Lung (tissue), 12 donors: ENCODE results near the gene PPP1R13B. TPM values are rescaled to one million over a fixed set of nuclear protein-coding genes. Genes with fewer than 3 reads are reported as not detected.

Experiments
- ATAC-seq: fragments of 200-7000 bp; cut with Tn5 transposase; one replicate; pipeline ENCODE4 v1.9.1; 2020; ENCODE audit warnings: moderate number of reproducible peaks; ENCODE audit not compliant: insufficient read depth, low FRiP score
- DNase-seq, 3 donors: peaks; one replicate each; pipeline ENCODE4 v3.0.0-alpha.2; 2013 to 2017
- H3K27ac ChIP-seq, 2 donors: one replicate each; pipeline ENCODE4 v1.5.1; 2013; ENCODE audit warnings: mild to moderate bottlenecking in 2 of 2, moderate library complexity in 2 of 2, control low read depth in 1 of 2, inconsistent platforms in 1 of 2, low read depth in 1 of 2, low read length in 1 of 2
- H3K27me3 ChIP-seq, 3 donors: one replicate each; pipeline ENCODE4 v1.5.1; 2013; ENCODE audit warnings: low read length in 2 of 3; ENCODE audit not compliant: control insufficient read depth in 3 of 3, insufficient read depth in 3 of 3
- H3K36me3 ChIP-seq, 4 donors: one replicate each; pipeline ENCODE4 v1.5.1; 2013; ENCODE audit warnings: low read length in 4 of 4, mild to moderate bottlenecking in 1 of 4, moderate library complexity in 1 of 4; ENCODE audit not compliant: control insufficient read depth in 4 of 4, insufficient read depth in 4 of 4
- H3K4me1 ChIP-seq, 5 donors: one replicate each; pipeline ENCODE4 v1.5.1; 2013; ENCODE audit warnings: low read length in 5 of 5, mild to moderate bottlenecking in 2 of 5, moderate library complexity in 1 of 5; ENCODE audit not compliant: control insufficient read depth in 5 of 5, insufficient read depth in 5 of 5
- H3K4me3 ChIP-seq: one replicate; pipeline ENCODE4 v1.5.1; 2013; ENCODE audit warnings: mild to moderate bottlenecking, control low read depth, moderate library complexity
- H3K9ac ChIP-seq, 2 donors: one replicate each; pipeline ENCODE4 v1.5.1; 2013; ENCODE audit warnings: low read length in 2 of 2, control low read depth in 1 of 2; ENCODE audit not compliant: insufficient read depth in 1 of 2
- H3K9me3 ChIP-seq, 4 donors: one replicate each; pipeline ENCODE4 v1.5.1; 2013; ENCODE audit warnings: low read length in 3 of 4, mild to moderate bottlenecking in 1 of 4, moderate library complexity in 1 of 4; ENCODE audit not compliant: control insufficient read depth in 4 of 4, insufficient read depth in 3 of 4
- WGBS, 2 donors: extraction: QIAGEN DNeasy Blood & Tissue Kit; methylation state at CpG; one replicate each; pipeline ENCODE4 v1.1.7; 2013; 5-methylcytosine and 5-hydroxymethylcytosine counted together
- polyA plus RNA-seq, 2 donors: library from polyadenylated mRNA; stranded (reverse); fragments of 200-250 nt; gene quantifications; one replicate each; pipeline ENCODE4 v1.2.1, GENCODE V29; 2013
- total RNA-seq, 2 donors: library from RNA; depleted of rRNA in 1 of 2; stranded (reverse); fragments of >200 nt in 1 of 2; gene quantifications; one replicate each; pipeline ENCODE4 v1.2.1, GENCODE V29; 2014 to 2021
- TF ChIP-seq, protein P1 (sequence below): IDR thresholded peaks from 2 replicates; pipeline ENCODE4 v1.5.1; 2012; ENCODE audit warnings: mild to moderate bottlenecking; ENCODE audit errors: control extremely low read depth, extremely low read depth
- donor health status: control.
- donor health status: control.
- donor health status: Bipolar disorder and iron deficiency.
- donor health status: healthy.
- donor health status: DM: yes; HTN: yes; CAD: no.

The PPP1R13B gene
- total and polyA plus RNA-seq, 4 donors, result 12.0 to 66.6 (median 38.4) TPM

DNA sequence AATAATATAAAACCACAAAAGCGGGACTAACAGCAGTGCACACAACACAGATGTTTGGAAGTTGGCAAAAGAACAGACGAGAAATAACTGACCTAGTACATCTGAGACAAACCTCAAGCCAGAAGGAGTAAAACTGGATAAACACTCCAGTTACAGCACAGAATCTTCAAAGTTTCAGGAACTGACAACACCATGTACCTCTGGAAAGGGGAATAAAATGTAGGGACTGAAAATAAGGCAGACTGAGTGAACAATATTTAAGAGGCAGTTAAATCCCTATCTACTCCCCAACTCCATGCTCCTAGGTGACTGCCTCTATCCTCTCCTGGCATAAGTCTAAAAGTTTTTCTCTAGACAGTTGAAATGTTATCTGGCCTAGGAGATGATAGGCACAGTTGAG is 73.9 kb downstream of the PPP1R13B start:
- H3K27me3 ChIP-seq, result no peaks in the 10 kb centered on the region
- H3K27ac ChIP-seq, result no peak overlapping the region
- H3K4me1 ChIP-seq, result peaks cover 0 to 3% (median 0%) of the 10 kb centered on the region in 5 donors
- H3K4me3 ChIP-seq, result no peak overlapping the region
- no peaks in the 10 kb centered on the region for H3K9me3 ChIP-seq
- TF ChIP-seq, protein P1, sequence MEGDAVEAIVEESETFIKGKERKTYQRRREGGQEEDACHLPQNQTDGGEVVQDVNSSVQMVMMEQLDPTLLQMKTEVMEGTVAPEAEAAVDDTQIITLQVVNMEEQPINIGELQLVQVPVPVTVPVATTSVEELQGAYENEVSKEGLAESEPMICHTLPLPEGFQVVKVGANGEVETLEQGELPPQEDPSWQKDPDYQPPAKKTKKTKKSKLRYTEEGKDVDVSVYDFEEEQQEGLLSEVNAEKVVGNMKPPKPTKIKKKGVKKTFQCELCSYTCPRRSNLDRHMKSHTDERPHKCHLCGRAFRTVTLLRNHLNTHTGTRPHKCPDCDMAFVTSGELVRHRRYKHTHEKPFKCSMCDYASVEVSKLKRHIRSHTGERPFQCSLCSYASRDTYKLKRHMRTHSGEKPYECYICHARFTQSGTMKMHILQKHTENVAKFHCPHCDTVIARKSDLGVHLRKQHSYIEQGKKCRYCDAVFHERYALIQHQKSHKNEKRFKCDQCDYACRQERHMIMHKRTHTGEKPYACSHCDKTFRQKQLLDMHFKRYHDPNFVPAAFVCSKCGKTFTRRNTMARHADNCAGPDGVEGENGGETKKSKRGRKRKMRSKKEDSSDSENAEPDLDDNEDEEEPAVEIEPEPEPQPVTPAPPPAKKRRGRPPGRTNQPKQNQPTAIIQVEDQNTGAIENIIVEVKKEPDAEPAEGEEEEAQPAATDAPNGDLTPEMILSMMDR, result no peak
- no peak for DNase-seq
- no peak for ATAC-seq
- no peak overlapping the region for H3K9ac ChIP-seq
- H3K36me3 ChIP-seq, result peaks cover 0 to 5% (median under 1%) of the 10 kb centered on the region in 4 donors
- WGBS, 2 donors, result 89% methylated on average over 2 of the region's 2 CpGs

GRCh38 chr14:103772078-103772712 is 75.2 kb downstream of the PPP1R13B start:
- no peaks in the 10 kb centered on the region for H3K9me3 ChIP-seq
- no peak overlapping the region for H3K4me3 ChIP-seq
- TF ChIP-seq, protein P1, result no peak
- H3K36me3 ChIP-seq, result peaks cover 0 to 3% (median under 1%) of the 10 kb centered on the region in 4 donors
- H3K9ac ChIP-seq, result no peak overlapping the region
- no peak overlapping the region for H3K27ac ChIP-seq
- no peaks in the 10 kb centered on the region for H3K27me3 ChIP-seq
- DNase-seq (no peak), ATAC-seq (no peak)
- WGBS, 2 donors, result 68 to 72% methylated on average over 1 of the region's 1 CpG
- peaks cover 0 to 3% (median 0%) of the 10 kb centered on the region in 5 donors for H3K4me1 ChIP-seq

GRCh38 chr14:103770902-103771301 is 76.5 kb downstream of the PPP1R13B start:
- H3K9me3 ChIP-seq, result no peaks in the 10 kb centered on the region
- H3K4me3 ChIP-seq, result no peak overlapping the region
- H3K27me3 ChIP-seq, result no peaks in the 10 kb centered on the region
- H3K4me1 ChIP-seq, result peaks cover 0 to 3% (median 0%) of the 10 kb centered on the region in 5 donors
- no peak overlapping the region for H3K27ac ChIP-seq
- no peak for ATAC-seq
- TF ChIP-seq, protein P1, result no peak
- H3K9ac ChIP-seq, result no peak overlapping the region
- WGBS, 2 donors, result 74 to 86% methylated on average over 4 of the region's 4 CpGs
- peaks cover 0 to 5% (median under 1%) of the 10 kb centered on the region in 4 donors for H3K36me3 ChIP-seq
- no peak for DNase-seq
